BJ (cell line): ENCODE data around the gene CST4. TPM values are rescaled to one million over a fixed set of nuclear protein-coding genes. Genes with fewer than 3 reads are reported as not detected.
"Not testable (repeated sequence)": the region's sequence is repeated elsewhere in the genome, so short reads cannot be mapped to it uniquely, and the experiment has no call there.

Source experiments
- CTCF ChIA-PET: fragments of 350-600 bp; formaldehyde crosslinking; extraction: SDS; loops from one replicate; lab custom pipeline; 2021; ENCODE audit warnings: antibody characterized with exemption, inconsistent platforms; lab: Yijun Ruan, JAX
- POLR2A ChIA-PET: fragments of 300-600 bp; sonication (Branson Sonifier 250); formaldehyde crosslinking; extraction: SDS; loops from one replicate; lab custom pipeline; 2021; ENCODE audit warnings: antibody characterized with exemption; lab: Charles Lee
- DNase-seq: peaks from one replicate; pipeline ENCODE4 v3.0.0-alpha.2; 2011; ENCODE audit warnings: low read depth
- H3K27me3 ChIP-seq: 2 replicates; pipeline ENCODE4 v1.6.0; 2011; ENCODE audit warnings: low read length; ENCODE audit not compliant: control insufficient read depth, insufficient read depth
- H3K36me3 ChIP-seq: 2 replicates; pipeline ENCODE4 v1.5.1; 2011; ENCODE audit warnings: low read length; ENCODE audit not compliant: control insufficient read depth, insufficient read depth
- H3K4me3 ChIP-seq: 2 replicates; pipeline ENCODE4 v1.5.1; 2011; ENCODE audit warnings: low read depth, mild to moderate bottlenecking, control low read depth, low read length
- CTCF ChIP-seq: IDR thresholded peaks from 2 replicates; pipeline ENCODE4 v1.5.1; 2011; ENCODE audit warnings: low read depth, mild to moderate bottlenecking, control low read depth, inconsistent platforms, low read length, moderate library complexity; ENCODE audit not compliant: insufficient read depth
- polyA plus RNA-seq: library from polyadenylated mRNA; depleted of rRNA; stranded (reverse); fragments of >200 nt; gene quantifications from 2 replicates; pipeline ENCODE4 v1.2.3, GENCODE V29; 2011

Gene CST4
- polyA plus RNA-seq, 1 experiment: not detected

GRCh38 chr20:23663180-23663579, 25.7 kb downstream of the CST4 start:
- POLR2A ChIA-PET: no interaction called here
- CTCF ChIA-PET: no interaction called here
- H3K27me3 ChIP-seq: 0 out of 2 replicates have a peak, but pooled peaks cover 2% of the 10 kb centered on the region
- no peak for TF ChIP-seq CTCF
- no peaks in the 10 kb centered on the region for H3K36me3 ChIP-seq
- DNase-seq: no peak
- no peak overlapping the region for H3K4me3 ChIP-seq

DNA sequence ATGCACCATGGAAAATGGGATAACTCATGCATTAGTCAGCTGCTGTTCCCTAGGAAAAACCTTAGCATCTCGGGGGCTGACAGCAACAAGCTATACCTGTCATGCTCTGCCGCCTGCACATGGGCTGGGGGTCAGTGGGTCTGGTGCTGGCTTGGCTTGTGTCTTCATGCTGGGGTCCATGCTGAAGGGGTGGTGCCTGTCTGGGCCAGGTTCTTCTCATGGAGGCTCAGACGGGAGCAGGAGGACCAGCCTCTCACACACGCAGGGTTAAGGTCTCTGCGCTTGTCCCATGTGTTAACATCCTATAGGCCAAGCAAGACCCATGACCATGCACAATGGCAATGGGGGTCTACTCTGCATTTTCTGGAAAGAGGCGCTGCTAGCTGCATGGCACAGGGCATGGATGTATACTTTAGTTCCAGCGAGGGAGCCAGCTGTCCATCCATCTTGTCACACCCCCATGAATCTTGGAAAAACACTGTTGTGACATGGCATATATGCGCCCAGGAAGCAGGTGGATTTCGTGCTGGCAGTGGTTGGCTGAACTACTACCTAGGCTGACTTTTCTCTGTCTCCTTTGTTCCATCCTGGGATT, 26.5 kb downstream of the CST4 start:
- POLR2A ChIA-PET: no interaction called here
- no peak for TF ChIP-seq CTCF
- H3K27me3 ChIP-seq: 0 out of 2 replicates have a peak, but pooled peaks cover 2% of the 10 kb centered on the region
- CTCF ChIA-PET: interaction anchor here (1.3 kb wide), 1 partner anchor 10 kb away, joined by 3 read pairs; no protein-coding TSS in a partner anchor
- DNase-seq: no peak
- H3K4me3 ChIP-seq: no peak overlapping the region
- no peaks in the 10 kb centered on the region for H3K36me3 ChIP-seq

- 0 out of 2 replicates have a peak, but pooled peaks cover 2% of the 10 kb centered on the region for H3K27me3 ChIP-seq
- no peak for TF ChIP-seq CTCF
- CTCF ChIA-PET: interaction anchor here (4.1 kb wide), 1 partner anchor 8 kb away, joined by 15 read pairs; no protein-coding TSS in a partner anchor
- POLR2A ChIA-PET: no interaction called here
- no peak for DNase-seq
- no peaks in the 10 kb centered on the region for H3K36me3 ChIP-seq
- no peak overlapping the region for H3K4me3 ChIP-seq
Observed at GRCh38 chr20:23661002-23661429, 27.8 kb downstream of the CST4 start.

DNA sequence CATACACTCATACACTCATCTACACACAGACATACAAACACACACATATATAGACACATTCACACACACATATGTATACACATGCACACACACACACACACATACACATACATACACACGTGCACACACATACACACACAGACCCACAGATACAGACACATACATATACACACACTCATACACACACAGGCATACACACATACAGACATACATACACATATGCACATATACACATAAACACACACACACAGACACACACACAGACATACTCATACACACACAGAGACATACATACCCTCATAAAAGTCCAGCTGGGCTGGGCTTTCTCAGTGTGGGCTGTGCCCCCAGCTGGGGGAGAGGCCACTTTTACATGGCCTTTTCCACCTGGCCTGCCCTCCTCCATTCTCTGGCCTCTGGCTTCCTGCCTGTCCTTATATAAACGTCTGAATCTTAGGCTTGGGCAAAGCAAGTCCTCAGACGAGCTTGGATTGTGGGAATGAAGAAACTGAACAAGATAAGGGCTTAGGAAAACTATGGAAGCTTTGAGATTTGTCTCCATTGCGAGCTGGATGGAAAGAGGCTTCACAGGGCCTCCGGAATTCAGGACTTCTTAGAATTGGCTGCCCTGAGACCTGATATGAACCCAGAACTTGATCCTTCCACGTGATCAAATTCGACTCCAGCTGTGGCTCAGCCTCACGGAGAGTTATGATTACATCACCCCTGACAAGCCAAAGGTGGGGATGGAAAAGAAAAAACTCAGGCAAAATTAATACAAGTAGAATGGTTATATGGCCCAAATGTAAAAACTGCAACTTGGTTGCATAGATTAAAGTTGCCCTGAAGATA, 28.6 kb downstream of the CST4 start:
- POLR2A ChIA-PET: no interaction called here
- CTCF ChIA-PET: interaction anchor here (4.1 kb wide), 1 partner anchor 9 kb away, joined by 15 read pairs; no protein-coding TSS in a partner anchor
- TF ChIP-seq CTCF: no peak
- no peaks in the 10 kb centered on the region for H3K36me3 ChIP-seq
- no peak for DNase-seq
- no peak overlapping the region for H3K4me3 ChIP-seq
- H3K27me3 ChIP-seq: 0 out of 2 replicates have a peak, but pooled peaks cover 2% of the 10 kb centered on the region

- not testable (repeated sequence) for H3K4me3 ChIP-seq
Observed at GRCh38 chr20:23659610-23659988, 29.2 kb downstream of the CST4 start.

More at GRCh38 chr20:23659610-23659988, 29.2 kb downstream of the CST4 start:
- H3K27me3 ChIP-seq, H3K36me3 ChIP-seq, DNase-seq, POLR2A ChIA-PET: not testable (repeated sequence)
- CTCF ChIA-PET: interaction anchor here (4.1 kb wide), 1 partner anchor 9 kb away, joined by 15 read pairs; no protein-coding TSS in a partner anchor
